Vagina (tissue), 2 donors: ENCODE results near the gene KLHL5. TPM values are rescaled to one million over a fixed set of nuclear protein-coding genes. Genes with fewer than 3 reads are reported as not detected.

Experiments
- DNase-seq, 2 donors: peaks; one replicate each; pipeline ENCODE4 v3.0.0-alpha.2; 2017; ENCODE audit errors: extremely low spot score in 2 of 2
- H3K27ac ChIP-seq: fragments of 200-600 bp; sonication (generic); one replicate; pipeline ENCODE4 v1.5.1; 2019
- H3K27me3 ChIP-seq: fragments of 200-600 bp; sonication (generic); one replicate; pipeline ENCODE4 v1.5.1; 2019
- H3K36me3 ChIP-seq, 2 donors: fragments of 200-600 bp; sonication (generic); one replicate each; pipeline ENCODE4 v1.5.1; 2017 to 2019
- H3K4me1 ChIP-seq: fragments of 200-600 bp; sonication (generic); one replicate; pipeline ENCODE4 v1.5.1; 2019
- H3K4me3 ChIP-seq, 2 donors: fragments of 200-600 bp; sonication (generic); 1 replicate in 1 of 2; 2 replicates in 1 of 2; pipeline ENCODE4 v1.5.1; 2016 to 2019
- H3K9me3 ChIP-seq: fragments of 200-600 bp; sonication (generic); one replicate; pipeline ENCODE4 v1.5.1; 2019
- POLR2A ChIP-seq, 2 donors: fragments of 450-650 bp; IDR thresholded peaks; one replicate each; pipeline ENCODE4 v1.6.1; 2017; ENCODE audit warnings: antibody characterized with exemption in 2 of 2, mild to moderate bottlenecking in 2 of 2, moderate library complexity in 2 of 2
- POLR2AphosphoS5 ChIP-seq, 2 donors: sonication (generic); formaldehyde crosslinking; IDR thresholded peaks; one replicate each; pipeline ENCODE4 v1.9.0; 2017; ENCODE audit warnings: antibody characterized with exemption in 2 of 2, mild to moderate bottlenecking in 2 of 2, low read depth in 1 of 2; ENCODE audit not compliant: insufficient read depth in 1 of 2
- intact Hi-C: fragments of 100-400 bp; cut with DNase I; formaldehyde crosslinking; loops from one replicate; pipeline ENCODE4 v1.15.1; 2023
- total RNA-seq: library from RNA; depleted of rRNA; stranded (reverse); fragments of >200 nt; gene quantifications from one replicate; pipeline ENCODE4 v1.2.3, GENCODE V29; 2016
- TF ChIP-seq, protein P1 (sequence below), 3 experiments: fragments of 450-650 bp in 2 of 3; fragments of 200-600 bp in 1 of 3; sonication (generic) in 1 of 3; IDR thresholded peaks; one replicate each; pipeline ENCODE4 v1.5.1; 2017 to 2019; ENCODE audit warnings: antibody characterized with exemption in 3 of 3, mild to moderate bottlenecking in 2 of 3, moderate library complexity in 2 of 3

KLHL5 gene, protein sequence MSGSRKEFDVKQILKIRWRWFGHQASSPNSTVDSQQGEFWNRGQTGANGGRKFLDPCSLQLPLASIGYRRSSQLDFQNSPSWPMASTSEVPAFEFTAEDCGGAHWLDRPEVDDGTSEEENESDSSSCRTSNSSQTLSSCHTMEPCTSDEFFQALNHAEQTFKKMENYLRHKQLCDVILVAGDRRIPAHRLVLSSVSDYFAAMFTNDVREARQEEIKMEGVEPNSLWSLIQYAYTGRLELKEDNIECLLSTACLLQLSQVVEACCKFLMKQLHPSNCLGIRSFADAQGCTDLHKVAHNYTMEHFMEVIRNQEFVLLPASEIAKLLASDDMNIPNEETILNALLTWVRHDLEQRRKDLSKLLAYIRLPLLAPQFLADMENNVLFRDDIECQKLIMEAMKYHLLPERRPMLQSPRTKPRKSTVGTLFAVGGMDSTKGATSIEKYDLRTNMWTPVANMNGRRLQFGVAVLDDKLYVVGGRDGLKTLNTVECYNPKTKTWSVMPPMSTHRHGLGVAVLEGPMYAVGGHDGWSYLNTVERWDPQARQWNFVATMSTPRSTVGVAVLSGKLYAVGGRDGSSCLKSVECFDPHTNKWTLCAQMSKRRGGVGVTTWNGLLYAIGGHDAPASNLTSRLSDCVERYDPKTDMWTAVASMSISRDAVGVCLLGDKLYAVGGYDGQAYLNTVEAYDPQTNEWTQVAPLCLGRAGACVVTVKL
- 27.0 TPM for total RNA-seq

GRCh38 chr4:39062094-39062769 lies at the start of gene KLHL5:
KLHL5 (plus strand) TSS chr4:39062232; CDS start chr4:39062653, 421 bp downstream.
- Histone ChIP-seq H3K36me3 (no peaks in the 10 kb centered on the region), H3K4me3 (no peak within 1 kb of the TSS), H3K27me3 (no peaks in the 10 kb centered on the region), H3K4me1 (peaks cover 8% of the 10 kb centered on the region), H3K27ac (no peak within 1 kb of the TSS), H3K9me3 (no peaks in the 10 kb centered on the region)
- TF ChIP-seq POLR2A (IDR thresholded peaks at IDR 0.05) (no peak), POLR2AphosphoS5 (IDR thresholded peaks at IDR 0.05; ENCODE audit: insufficient read depth in 1 of 2, low read depth in 1 of 2) (no peak)
- TF ChIP-seq, protein P1, sequence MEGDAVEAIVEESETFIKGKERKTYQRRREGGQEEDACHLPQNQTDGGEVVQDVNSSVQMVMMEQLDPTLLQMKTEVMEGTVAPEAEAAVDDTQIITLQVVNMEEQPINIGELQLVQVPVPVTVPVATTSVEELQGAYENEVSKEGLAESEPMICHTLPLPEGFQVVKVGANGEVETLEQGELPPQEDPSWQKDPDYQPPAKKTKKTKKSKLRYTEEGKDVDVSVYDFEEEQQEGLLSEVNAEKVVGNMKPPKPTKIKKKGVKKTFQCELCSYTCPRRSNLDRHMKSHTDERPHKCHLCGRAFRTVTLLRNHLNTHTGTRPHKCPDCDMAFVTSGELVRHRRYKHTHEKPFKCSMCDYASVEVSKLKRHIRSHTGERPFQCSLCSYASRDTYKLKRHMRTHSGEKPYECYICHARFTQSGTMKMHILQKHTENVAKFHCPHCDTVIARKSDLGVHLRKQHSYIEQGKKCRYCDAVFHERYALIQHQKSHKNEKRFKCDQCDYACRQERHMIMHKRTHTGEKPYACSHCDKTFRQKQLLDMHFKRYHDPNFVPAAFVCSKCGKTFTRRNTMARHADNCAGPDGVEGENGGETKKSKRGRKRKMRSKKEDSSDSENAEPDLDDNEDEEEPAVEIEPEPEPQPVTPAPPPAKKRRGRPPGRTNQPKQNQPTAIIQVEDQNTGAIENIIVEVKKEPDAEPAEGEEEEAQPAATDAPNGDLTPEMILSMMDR (IDR thresholded peaks at IDR 0.05): no peak
- no peak for DNase-seq
- intact Hi-C loops: no loop called here

GRCh38 chr4:39014028-39014427 lies 48.0 kb upstream of the KLHL5 start:
- Histone ChIP-seq H3K4me1 (no peaks in the 10 kb centered on the region), H3K9me3 (no peaks in the 10 kb centered on the region), H3K27ac (no peak overlapping the region), H3K36me3 (no peaks in the 10 kb centered on the region), H3K27me3 (no peaks in the 10 kb centered on the region), H3K4me3 (no peak overlapping the region)
- intact Hi-C loops: no loop called here
- no peak for DNase-seq
- TF ChIP-seq POLR2A (IDR thresholded peaks at IDR 0.05): no peak
- no peak for TF ChIP-seq POLR2AphosphoS5 (IDR thresholded peaks at IDR 0.05; ENCODE audit: insufficient read depth in 1 of 2, low read depth in 1 of 2)
- TF ChIP-seq, protein P1 (IDR thresholded peaks at IDR 0.05): no peak

DNA sequence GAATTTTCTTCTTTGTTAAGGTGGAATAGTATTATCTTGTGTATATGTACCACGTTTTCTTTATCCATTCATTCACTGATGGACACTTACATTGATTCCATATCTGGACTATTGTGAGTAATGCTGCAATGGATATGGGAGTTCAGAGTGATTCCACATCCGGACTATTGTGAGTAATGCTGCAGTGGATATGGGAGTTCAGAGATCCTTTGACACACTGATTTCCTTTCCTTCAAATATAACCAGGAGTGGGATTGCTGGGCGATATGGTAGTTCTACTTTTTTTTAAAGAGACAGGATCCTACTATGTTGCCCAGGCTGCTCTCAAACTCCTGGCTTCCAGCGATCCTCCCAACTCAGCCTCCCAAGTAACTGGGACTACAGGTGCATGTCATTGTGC lies 41.9 kb upstream of the KLHL5 start:
- H3K4me3 ChIP-seq: no peak overlapping the region
- no peaks in the 10 kb centered on the region for H3K27me3 ChIP-seq
- TF ChIP-seq POLR2AphosphoS5 (IDR thresholded peaks at IDR 0.05; ENCODE audit: insufficient read depth in 1 of 2, low read depth in 1 of 2): no peak
- TF ChIP-seq, protein P1 (IDR thresholded peaks at IDR 0.05): no peak
- no peak for TF ChIP-seq POLR2A (IDR thresholded peaks at IDR 0.05)
- H3K27ac ChIP-seq: no peak overlapping the region
- no peaks in the 10 kb centered on the region for H3K9me3 ChIP-seq
- intact Hi-C loops: no loop called here
- H3K36me3 ChIP-seq: no peaks in the 10 kb centered on the region
- DNase-seq: no peak
- H3K4me1 ChIP-seq: no peaks in the 10 kb centered on the region

DNA sequence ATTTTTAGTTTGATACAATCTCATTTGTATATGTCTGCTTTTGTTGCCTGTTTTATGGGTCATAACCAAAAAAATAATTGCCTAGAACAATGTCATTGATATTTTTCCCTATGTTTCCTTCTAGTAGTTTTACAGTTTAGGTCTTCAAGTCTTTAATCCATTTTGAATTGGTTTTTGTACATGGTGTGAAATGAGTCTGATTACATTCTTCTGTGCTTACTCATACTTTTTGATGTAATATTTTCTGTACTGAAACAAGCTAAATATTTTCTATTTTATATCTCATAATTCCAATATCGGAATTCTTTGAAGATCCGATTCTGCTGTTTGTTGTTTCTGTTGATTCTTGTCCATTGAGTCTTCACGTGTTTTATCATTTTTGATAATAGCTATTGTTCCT lies 40.4 kb upstream of the KLHL5 start:
- no peak overlapping the region for H3K4me3 ChIP-seq
- no peaks in the 10 kb centered on the region for H3K36me3 ChIP-seq
- H3K27me3 ChIP-seq: no peaks in the 10 kb centered on the region
- H3K9me3 ChIP-seq: no peaks in the 10 kb centered on the region
- intact Hi-C loops: no loop called here
- no peak for DNase-seq
- TF ChIP-seq, protein P1 (IDR thresholded peaks at IDR 0.05): no peak
- TF ChIP-seq POLR2A (IDR thresholded peaks at IDR 0.05): no peak
- TF ChIP-seq POLR2AphosphoS5 (IDR thresholded peaks at IDR 0.05; ENCODE audit: insufficient read depth in 1 of 2, low read depth in 1 of 2): no peak
- no peak overlapping the region for H3K27ac ChIP-seq
- no peaks in the 10 kb centered on the region for H3K4me1 ChIP-seq
